Caco-2 (cell line): ENCODE results near the gene KRT81. TPM values are rescaled to one million over a fixed set of nuclear protein-coding genes. Genes with fewer than 3 reads are reported as not detected.

Source experiments
- BruUV-seq: library from RNA; stranded (reverse); fragments of 400-500 nt; replicated peaks from 2 replicates; lab custom pipeline; 2021; lab: Mats Ljungman, UMichigan
- CTCF ChIA-PET: fragments of 300-600 bp; sonication (Branson Sonifier 250); formaldehyde crosslinking; loops from one replicate; lab custom pipeline; 2022; ENCODE audit warnings: antibody characterized with exemption; lab: Charles Lee
- POLR2A ChIA-PET: fragments of 300-600 bp; sonication (Branson Sonifier 250); formaldehyde crosslinking; loops from one replicate; lab custom pipeline; 2022; ENCODE audit warnings: antibody characterized with exemption; lab: Charles Lee
- DNase-seq, 2 experiments: peaks; one replicate each; pipeline versions ENCODE4 v3.0.0 to v3.0.0-alpha.2; 2020 to 2022
- H3K27me3 ChIP-seq: replicated peaks from 2 replicates; pipeline ENCODE4 v1.6.0; 2011; ENCODE audit warnings: low read length; ENCODE audit not compliant: control insufficient read depth, insufficient read depth
- H3K36me3 ChIP-seq: 2 replicates; pipeline ENCODE4 v1.5.1; 2011; ENCODE audit warnings: low read length; ENCODE audit not compliant: control insufficient read depth, insufficient read depth
- H3K4me1 ChIP-seq: fragments of 250-450 bp; sonication (Bioruptor Pico); 2 replicates; pipeline ENCODE4 v1.5.1; 2020; ENCODE audit warnings: mild to moderate bottlenecking
- H3K4me3 ChIP-seq: 2 replicates; pipeline ENCODE4 v1.5.1; 2011; ENCODE audit warnings: low read depth, mild to moderate bottlenecking, control low read depth, low read length
- H3K9me3 ChIP-seq: fragments of 250-450 bp; sonication (Bioruptor Pico); 2 replicates; pipeline ENCODE4 v1.5.1; 2020; ENCODE audit warnings: mild to moderate bottlenecking, moderate library complexity
- H3K27ac Mint-ChIP-seq: one replicate; pipeline ENCODE4 v1.8.0; 2022; ENCODE audit warnings: mixed read lengths; ENCODE audit not compliant: unreplicated experiment
- H3K27me3 Mint-ChIP-seq: one replicate; pipeline ENCODE4 v1.8.0; 2022; ENCODE audit warnings: mixed read lengths; ENCODE audit not compliant: insufficient read depth, unreplicated experiment
- H3K36me3 Mint-ChIP-seq: one replicate; pipeline ENCODE4 v1.8.0; 2022; ENCODE audit warnings: mild to moderate bottlenecking, mixed read lengths; ENCODE audit not compliant: insufficient read depth, unreplicated experiment
- H3K4me1 Mint-ChIP-seq: one replicate; pipeline ENCODE4 v1.8.0; 2022; ENCODE audit warnings: low read depth, mixed read lengths; ENCODE audit not compliant: unreplicated experiment
- H3K4me3 Mint-ChIP-seq: one replicate; pipeline ENCODE4 v1.8.0; 2022; ENCODE audit warnings: mild to moderate bottlenecking, moderate library complexity, mixed read lengths; ENCODE audit not compliant: unreplicated experiment
- H3K9me3 Mint-ChIP-seq: one replicate; pipeline ENCODE4 v1.8.0; 2022; ENCODE audit warnings: mixed read lengths; ENCODE audit not compliant: unreplicated experiment
- CTCF ChIP-seq, 2 experiments: fragments of 200-600 bp in 1 of 2; IDR thresholded peaks; 1 replicate in 1 of 2; 2 replicates in 1 of 2; pipeline versions ENCODE4 v1.5.1 to v1.8.0; 2011 to 2022; ENCODE audit warnings: antibody characterized with exemption in 1 of 2, control low read depth in 1 of 2, inconsistent platforms in 1 of 2, low read depth in 1 of 2, low read length in 1 of 2, mild to moderate bottlenecking in 1 of 2, moderate library complexity in 1 of 2; ENCODE audit not compliant: insufficient read depth in 1 of 2, severe bottlenecking in 1 of 2, unreplicated experiment in 1 of 2
- intact Hi-C: fragments of 100-400 bp; cut with micrococcal nuclease; formaldehyde crosslinking; loops from one replicate; pipeline ENCODE4 v1.10.0; 2022; ENCODE audit not compliant: unreplicated experiment
- total RNA-seq: library from RNA; stranded (reverse); gene quantifications from 2 replicates; pipeline ENCODE4 v1.2.3, GENCODE V29; 2022

The KRT81 gene
- total RNA-seq, 1 experiment from 2014 or later, result 0.45 TPM

GRCh38 chr12:52308806-52309425 is 17.6 kb upstream of the KRT81 start:
- H3K9me3 ChIP-seq, result no peaks in the 10 kb centered on the region
- ChIA-PET POLR2A (interaction anchor here (1.4 kb wide), 1 partner anchor 28 kb away, joined by 3 read pairs; no protein-coding TSS in a partner anchor), CTCF (interaction anchor here (0.6 to 1.7 kb wide), 11 partner anchors 10 to 578 kb away, joined by 3 to 8 read pairs (median 4); no protein-coding TSS in a partner anchor)
- Mint-ChIP-seq H3K4me3 (peak overlapping the region; percentile 67), H3K4me1 (peaks cover 7% of the 10 kb centered on the region), H3K27ac (peak overlapping the region; percentile 2), H3K36me3 (no peaks in the 10 kb centered on the region), H3K9me3 (no peaks in the 10 kb centered on the region), H3K27me3 (peaks cover 2% of the 10 kb centered on the region)
- H3K4me3 ChIP-seq, result peak overlapping the region; percentile 51
- H3K27me3 ChIP-seq, result no peaks in the 10 kb centered on the region
- no peaks in the 10 kb centered on the region for H3K36me3 ChIP-seq
- no peak for TF ChIP-seq CTCF (IDR thresholded peaks at IDR 0.05; ENCODE audit: insufficient read depth in 1 of 2, low read depth in 1 of 2, low read length in 1 of 2, severe bottlenecking in 1 of 2, unreplicated experiment in 1 of 2)
- DNase-seq, result no peak
- intact Hi-C loops, result loop anchor here (2.0 to 5.0 kb wide), 3 partner anchors 28 to 152 kb away; no protein-coding TSS in a partner anchor
- peaks cover 6% of the 10 kb centered on the region; the same call in 1 of the 2 replicates for H3K4me1 ChIP-seq
- BruUV-seq, result TSS peak; percentile 77

DNA sequence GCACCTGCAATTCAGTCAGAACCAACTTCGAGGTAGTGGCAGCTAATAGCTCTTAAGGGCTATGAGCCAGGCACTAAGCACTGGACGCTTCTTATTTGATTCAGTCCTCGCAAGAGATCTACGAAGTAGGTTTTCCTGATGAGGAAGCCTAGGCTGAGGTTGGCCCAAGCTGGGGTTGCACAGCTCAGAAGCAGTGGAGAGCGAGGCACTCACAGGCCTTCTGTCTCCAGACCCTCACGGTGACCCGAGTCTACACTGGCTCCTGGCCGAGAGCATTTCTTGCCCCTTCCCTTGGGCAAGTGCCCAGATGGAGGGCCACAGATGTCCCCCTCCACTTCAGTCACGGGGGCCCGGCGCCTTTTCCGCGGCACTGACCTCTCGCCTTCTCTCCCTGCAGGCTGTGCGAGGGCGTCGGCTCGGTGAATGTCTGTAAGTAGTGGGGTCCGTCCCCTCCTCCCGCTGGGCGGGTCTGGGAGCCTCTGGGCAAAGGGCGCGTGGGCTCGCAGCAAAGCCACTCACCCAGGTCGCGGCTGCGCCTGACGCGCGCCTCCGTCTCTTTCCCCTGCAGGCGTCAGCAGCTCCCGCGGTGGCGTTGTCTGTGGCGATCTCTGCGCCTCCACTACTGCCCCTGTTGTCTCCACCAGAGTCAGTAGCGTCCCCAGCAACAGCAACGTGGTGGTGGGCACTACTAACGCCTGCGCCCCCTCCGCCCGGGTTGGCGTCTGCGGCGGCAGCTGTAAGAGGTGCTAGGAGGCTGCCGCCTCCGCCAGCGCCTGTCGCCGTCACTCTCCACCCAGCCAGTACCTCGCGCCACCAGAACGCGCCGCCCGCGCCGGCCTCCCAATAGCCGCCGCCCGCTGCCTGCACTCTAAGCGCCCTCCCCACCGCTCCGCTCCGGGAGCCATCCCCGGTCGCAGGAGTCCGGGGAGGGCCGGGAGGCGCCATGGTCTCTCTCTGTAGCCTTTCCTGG is 16.8 kb upstream of the KRT81 start:
- H3K9me3 Mint-ChIP-seq, result no peaks in the 10 kb centered on the region
- peak overlapping the region; percentile 2 for H3K27ac Mint-ChIP-seq
- H3K36me3 Mint-ChIP-seq, result no peaks in the 10 kb centered on the region
- Histone ChIP-seq H3K9me3 (no peaks in the 10 kb centered on the region), H3K4me3 (peak overlapping the region; percentile 51), H3K36me3 (no peaks in the 10 kb centered on the region), H3K27me3 (no peaks in the 10 kb centered on the region), H3K4me1 (peaks cover 6% of the 10 kb centered on the region; the same call in 1 of the 2 replicates)
- intact Hi-C loops, result loop anchor here (2.0 to 5.0 kb wide), 3 partner anchors 27 to 151 kb away; no protein-coding TSS in a partner anchor
- peak; percentile 10 to 15 for TF ChIP-seq CTCF (IDR thresholded peaks at IDR 0.05; ENCODE audit: insufficient read depth in 1 of 2, low read depth in 1 of 2, low read length in 1 of 2, severe bottlenecking in 1 of 2, unreplicated experiment in 1 of 2)
- peak overlapping the region; percentile 67 for H3K4me3 Mint-ChIP-seq
- ChIA-PET CTCF (interaction anchor here (0.6 to 1.7 kb wide), 13 partner anchors 11 to 578 kb away, joined by 3 to 8 read pairs (median 4); no protein-coding TSS in a partner anchor), POLR2A (interaction anchor here (0.6 to 1.4 kb wide), 3 partner anchors 27 to 91 kb away, joined by 3 to 6 read pairs (median 5); no protein-coding TSS in a partner anchor)
- TSS peak; percentile 69 for BruUV-seq
- H3K4me1 Mint-ChIP-seq, result peaks cover 7% of the 10 kb centered on the region
- H3K27me3 Mint-ChIP-seq, result peaks cover 2% of the 10 kb centered on the region
- peak; percentile 77 to 86 for DNase-seq
